Measurements from ENCODE around the gene QRSL1. TPM values are rescaled to one million over a fixed set of nuclear protein-coding genes. Genes with fewer than 3 reads are reported as not detected.

The QRSL1 gene, protein sequence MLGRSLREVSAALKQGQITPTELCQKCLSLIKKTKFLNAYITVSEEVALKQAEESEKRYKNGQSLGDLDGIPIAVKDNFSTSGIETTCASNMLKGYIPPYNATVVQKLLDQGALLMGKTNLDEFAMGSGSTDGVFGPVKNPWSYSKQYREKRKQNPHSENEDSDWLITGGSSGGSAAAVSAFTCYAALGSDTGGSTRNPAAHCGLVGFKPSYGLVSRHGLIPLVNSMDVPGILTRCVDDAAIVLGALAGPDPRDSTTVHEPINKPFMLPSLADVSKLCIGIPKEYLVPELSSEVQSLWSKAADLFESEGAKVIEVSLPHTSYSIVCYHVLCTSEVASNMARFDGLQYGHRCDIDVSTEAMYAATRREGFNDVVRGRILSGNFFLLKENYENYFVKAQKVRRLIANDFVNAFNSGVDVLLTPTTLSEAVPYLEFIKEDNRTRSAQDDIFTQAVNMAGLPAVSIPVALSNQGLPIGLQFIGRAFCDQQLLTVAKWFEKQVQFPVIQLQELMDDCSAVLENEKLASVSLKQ
- total RNA-seq, result 14.8 and 17.4 TPM in 2 replicates

DNA sequence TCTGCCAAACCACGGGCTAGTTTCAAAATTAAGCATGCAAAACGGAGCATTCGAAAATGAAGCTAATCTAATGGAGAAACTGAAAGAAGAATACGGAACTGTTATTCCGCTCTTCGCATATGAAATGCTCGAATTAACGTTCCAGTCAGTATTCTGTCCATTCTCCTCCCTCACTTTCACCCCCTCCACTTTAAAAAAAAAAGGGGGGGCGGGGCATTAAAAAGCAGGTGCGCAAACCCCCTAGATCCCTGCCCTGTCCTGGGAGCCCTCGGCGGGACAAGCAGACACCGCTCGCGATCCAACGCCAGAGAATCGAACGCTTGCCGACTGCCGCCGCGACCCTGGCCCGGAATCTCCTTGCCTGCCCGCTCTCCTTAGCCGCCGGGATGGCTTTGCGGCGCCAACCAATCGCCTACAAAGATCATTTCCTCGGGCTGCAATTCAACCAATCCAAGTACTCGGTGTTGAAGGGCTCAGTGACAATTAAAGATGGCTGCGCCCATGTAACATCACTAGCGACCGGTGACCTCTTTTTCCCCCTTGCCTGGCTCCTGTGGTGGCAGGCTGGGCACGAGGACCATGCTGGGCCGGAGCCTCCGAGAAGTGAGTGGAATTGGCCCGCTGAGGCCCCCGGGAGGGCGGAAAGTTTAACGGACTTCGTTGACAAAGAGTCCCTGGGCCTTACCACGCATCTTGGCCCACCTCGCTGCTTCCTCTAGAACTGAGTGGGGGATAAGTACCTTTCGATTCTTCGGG, at the start of gene QRSL1, which contains the start of gene RTN4IP1:
Gene QRSL1, plus strand, starts transcription at position 476 of the 756 bp plus-strand sequence. Its CDS starts 104 bp downstream, at position 580.
Gene RTN4IP1, minus strand, starts transcription at position 396 of the 756 bp plus-strand sequence. CDS start 477 bp downstream, outside the sequence.

Small RNA genes within 50 kb of the gene (small RNA-seq; reads per million reads assigned to genes)
- not detected for gene RNU6-527P

Other genes with a start within 250 kb of the QRSL1 start
- gene RTN4IP1, start 80 bp upstream of the QRSL1 start, total RNA-seq, result 6.2 and 9.0 TPM in 2 replicates

Measured in thoracic aorta endothelial cell (primary cell).